ENCODE measurements around the gene IPPK. TPM values are rescaled to one million over a fixed set of nuclear protein-coding genes. Genes with fewer than 3 reads are reported as not detected.
"Not testable (repeated sequence)": the region's sequence is repeated elsewhere in the genome, so short reads cannot be mapped to it uniquely, and the experiment has no call there.

The IPPK gene
- total RNA-seq, 1 experiment from 2014 or later = 7.9 TPM

GRCh38 chr9:92627651-92628050, 42.3 kb downstream of the IPPK start:
- in situ Hi-C loops (cut with HindIII; ENCODE audit: low pct_unique_long_range_greater_than_20kb, low sequenced_read_pairs) = no loop called here

GRCh38 chr9:92626484-92626883, 43.4 kb downstream of the IPPK start:
- DNase-seq (ENCODE audit: low read depth) = no peak
- in situ Hi-C loops (cut with HindIII; ENCODE audit: low pct_unique_long_range_greater_than_20kb, low sequenced_read_pairs) = no loop called here

More at GRCh38 chr9:92627651-92628050, 42.3 kb downstream of the IPPK start:
- no peak for DNase-seq (ENCODE audit: low read depth)

- in situ Hi-C loops (cut with HindIII; ENCODE audit: low pct_unique_long_range_greater_than_20kb, low sequenced_read_pairs); DNase-seq (ENCODE audit: low read depth): not testable (repeated sequence)
Measured at GRCh38 chr9:92623936-92624335, 46.0 kb downstream of the IPPK start.

- in situ Hi-C loops (cut with HindIII; ENCODE audit: low pct_unique_long_range_greater_than_20kb, low sequenced_read_pairs) = no loop called here
- no peak for DNase-seq (ENCODE audit: low read depth)
Measured at GRCh38 chr9:92620845-92621244, 49.1 kb downstream of the IPPK start.

GRCh38 chr9:92619601-92620300, 50.2 kb downstream of the IPPK start:
- in situ Hi-C loops (cut with HindIII; ENCODE audit: low pct_unique_long_range_greater_than_20kb, low sequenced_read_pairs) = no loop called here
- no peak for DNase-seq (ENCODE audit: low read depth)

- in situ Hi-C loops (cut with HindIII; ENCODE audit: low pct_unique_long_range_greater_than_20kb, low sequenced_read_pairs) = no loop called here
- no peak for DNase-seq (ENCODE audit: low read depth)
Measured at GRCh38 chr9:92618633-92619225, 51.2 kb downstream of the IPPK start.

- in situ Hi-C loops (cut with HindIII; ENCODE audit: low pct_unique_long_range_greater_than_20kb, low sequenced_read_pairs) = no loop called here
- no peak for DNase-seq (ENCODE audit: low read depth)
Measured at GRCh38 chr9:92617951-92618510, 51.9 kb downstream of the IPPK start.

- no peak for DNase-seq (ENCODE audit: low read depth)
- in situ Hi-C loops (cut with HindIII; ENCODE audit: low pct_unique_long_range_greater_than_20kb, low sequenced_read_pairs) = no loop called here
Measured at GRCh38 chr9:92617195-92617813, 52.6 kb downstream of the IPPK start.

- no peak for DNase-seq (ENCODE audit: low read depth)
- in situ Hi-C loops (cut with HindIII; ENCODE audit: low pct_unique_long_range_greater_than_20kb, low sequenced_read_pairs) = no loop called here
Measured at GRCh38 chr9:92616655-92617111, 53.2 kb downstream of the IPPK start.

GRCh38 chr9:92616199-92616641, 53.7 kb downstream of the IPPK start:
- in situ Hi-C loops (cut with HindIII; ENCODE audit: low pct_unique_long_range_greater_than_20kb, low sequenced_read_pairs) = no loop called here
- DNase-seq (ENCODE audit: low read depth) = no peak

- in situ Hi-C loops (cut with HindIII; ENCODE audit: low pct_unique_long_range_greater_than_20kb, low sequenced_read_pairs) = no loop called here
- no peak for DNase-seq (ENCODE audit: low read depth)
Measured at GRCh38 chr9:92615790-92616189, 54.1 kb downstream of the IPPK start.

GRCh38 chr9:92614763-92615461, 55.0 kb downstream of the IPPK start:
- DNase-seq (ENCODE audit: low read depth) = no peak
- in situ Hi-C loops (cut with HindIII; ENCODE audit: low pct_unique_long_range_greater_than_20kb, low sequenced_read_pairs) = no loop called here

GRCh38 chr9:92614123-92614510, 55.8 kb downstream of the IPPK start:
- DNase-seq (ENCODE audit: low read depth) = no peak
- in situ Hi-C loops (cut with HindIII; ENCODE audit: low pct_unique_long_range_greater_than_20kb, low sequenced_read_pairs) = no loop called here

GRCh38 chr9:92613268-92614122, 56.4 kb downstream of the IPPK start:
- no peak for DNase-seq (ENCODE audit: low read depth)
- in situ Hi-C loops (cut with HindIII; ENCODE audit: low pct_unique_long_range_greater_than_20kb, low sequenced_read_pairs) = no loop called here

- in situ Hi-C loops (cut with HindIII; ENCODE audit: low pct_unique_long_range_greater_than_20kb, low sequenced_read_pairs) = no loop called here
- no peak for DNase-seq (ENCODE audit: low read depth)
Measured at GRCh38 chr9:92612816-92613215, 57.1 kb downstream of the IPPK start.

GRCh38 chr9:92612292-92612691, 57.6 kb downstream of the IPPK start:
- no peak for DNase-seq (ENCODE audit: low read depth)
- in situ Hi-C loops (cut with HindIII; ENCODE audit: low pct_unique_long_range_greater_than_20kb, low sequenced_read_pairs) = no loop called here

- DNase-seq (ENCODE audit: low read depth) = no peak
- in situ Hi-C loops (cut with HindIII; ENCODE audit: low pct_unique_long_range_greater_than_20kb, low sequenced_read_pairs) = no loop called here
Measured at GRCh38 chr9:92611621-92612285, 58.2 kb downstream of the IPPK start.
